ENCODE results near the gene CSGALNACT2. TPM values are rescaled to one million over a fixed set of nuclear protein-coding genes. Genes with fewer than 3 reads are reported as not detected.

The CSGALNACT2 gene
- total RNA-seq, 1 experiment from 2014 or later, result 3.6 TPM

GRCh38 chr10:43114743-43115611, 23.3 kb upstream of the CSGALNACT2 start:
- Histone ChIP-seq H3K9me3 (ENCODE audit: low read length) (no peaks in the 10 kb centered on the region), H3F3A (ENCODE audit: low read length, unreplicated experiment) (no peaks in the 10 kb centered on the region), H3K9me2 (replicated peaks; ENCODE audit: low read length) (no peaks in the 10 kb centered on the region), H3K27ac (ENCODE audit: low read length) (no peak overlapping the region), H3K4me3 (ENCODE audit: low read length) (no peak overlapping the region), H2AFZ (ENCODE audit: low read length) (no peak overlapping the region), H3K27me3 (ENCODE audit: low read length) (no peaks in the 10 kb centered on the region), H3K9ac (ENCODE audit: low read length) (no peak overlapping the region), H3K4me1 (ENCODE audit: insufficient read depth, low read length) (peaks cover 5% of the 10 kb centered on the region; the same call in 1 of the 2 replicates), H3K4me2 (ENCODE audit: low read length) (no peak overlapping the region), H3K36me3 (ENCODE audit: low read depth, low read length) (no peaks in the 10 kb centered on the region), H3K79me2 (ENCODE audit: low read length) (no peaks in the 10 kb centered on the region), H4K20me1 (ENCODE audit: low read length) (no peaks in the 10 kb centered on the region)
- CTCF ChIA-PET, result no interaction called here
- no TSS peak for BruUV-seq (replicated peaks)
- TF ChIP-seq CTCF (conservative IDR thresholded peaks at IDR 0.05; ENCODE audit: low read depth, low read length), result no peak
- ATAC-seq (peak; percentile 61), DNase-seq (no peak)
- intact Hi-C loops (cut with micrococcal nuclease), result no loop called here
- POLR2A ChIA-PET (ENCODE audit: unreplicated experiment), result no interaction called here

GRCh38 chr10:43115881-43116595, 22.2 kb upstream of the CSGALNACT2 start:
- Histone ChIP-seq H3K79me2 (ENCODE audit: low read length) (no peaks in the 10 kb centered on the region), H3K9ac (ENCODE audit: low read length) (no peak overlapping the region), H2AFZ (ENCODE audit: low read length) (no peak overlapping the region), H3K4me1 (ENCODE audit: insufficient read depth, low read length) (no peaks in the 10 kb centered on the region), H3K27ac (ENCODE audit: low read length) (no peak overlapping the region), H3K9me3 (ENCODE audit: low read length) (no peaks in the 10 kb centered on the region), H3K4me2 (ENCODE audit: low read length) (no peak overlapping the region), H3K9me2 (replicated peaks; ENCODE audit: low read length) (no peaks in the 10 kb centered on the region), H3K36me3 (ENCODE audit: low read depth, low read length) (no peaks in the 10 kb centered on the region), H3K4me3 (ENCODE audit: low read length) (no peak overlapping the region), H3K27me3 (ENCODE audit: low read length) (no peaks in the 10 kb centered on the region), H3F3A (ENCODE audit: low read length, unreplicated experiment) (no peaks in the 10 kb centered on the region), H4K20me1 (ENCODE audit: low read length) (no peaks in the 10 kb centered on the region)
- intact Hi-C loops (cut with micrococcal nuclease), result no loop called here
- ChIA-PET POLR2A (ENCODE audit: unreplicated experiment) (no interaction called here), CTCF (no interaction called here)
- ATAC-seq, result no peak
- BruUV-seq (replicated peaks), result no TSS peak
- no peak for DNase-seq
- TF ChIP-seq EZH2phosphoT487 (IDR thresholded peaks at IDR 0.05; ENCODE audit: borderline replicate concordance, low read length) (no peak), CTCF (conservative IDR thresholded peaks at IDR 0.05; ENCODE audit: low read depth, low read length) (no peak), EZH2 (IDR thresholded peaks at IDR 0.05; ENCODE audit: low read length, unreplicated experiment) (no peak)

GRCh38 chr10:43116596-43116995, 21.6 kb upstream of the CSGALNACT2 start:
- DNase-seq (no peak), ATAC-seq (no peak)
- CTCF ChIA-PET, result no interaction called here
- POLR2A ChIA-PET (ENCODE audit: unreplicated experiment), result no interaction called here
- H3K9me3 ChIP-seq (ENCODE audit: low read length), result no peaks in the 10 kb centered on the region
- no peak overlapping the region for H3K4me3 ChIP-seq (ENCODE audit: low read length)
- no peaks in the 10 kb centered on the region for H3F3A ChIP-seq (ENCODE audit: low read length, unreplicated experiment)
- H3K4me2 ChIP-seq (ENCODE audit: low read length), result no peak overlapping the region
- H3K4me1 ChIP-seq (ENCODE audit: insufficient read depth, low read length), result no peaks in the 10 kb centered on the region
- H3K36me3 ChIP-seq (ENCODE audit: low read depth, low read length), result no peaks in the 10 kb centered on the region
- no peak overlapping the region for H3K27ac ChIP-seq (ENCODE audit: low read length)
- no peaks in the 10 kb centered on the region for H3K27me3 ChIP-seq (ENCODE audit: low read length)
- no peak overlapping the region for H2AFZ ChIP-seq (ENCODE audit: low read length)
- no TSS peak for BruUV-seq (replicated peaks)
- intact Hi-C loops (cut with micrococcal nuclease), result no loop called here
- TF ChIP-seq EZH2phosphoT487 (IDR thresholded peaks at IDR 0.05; ENCODE audit: borderline replicate concordance, low read length), result no peak
- no peak for TF ChIP-seq CTCF (conservative IDR thresholded peaks at IDR 0.05; ENCODE audit: low read depth, low read length)
- no peak for TF ChIP-seq EZH2 (IDR thresholded peaks at IDR 0.05; ENCODE audit: low read length, unreplicated experiment)
- H3K79me2 ChIP-seq (ENCODE audit: low read length), result no peaks in the 10 kb centered on the region
- H3K9me2 ChIP-seq (replicated peaks; ENCODE audit: low read length), result no peaks in the 10 kb centered on the region
- H4K20me1 ChIP-seq (ENCODE audit: low read length), result no peaks in the 10 kb centered on the region
- H3K9ac ChIP-seq (ENCODE audit: low read length), result no peak overlapping the region
